Measurements from ENCODE around the gene DCLK1. TPM values are rescaled to one million over a fixed set of nuclear protein-coding genes. Genes with fewer than 3 reads are reported as not detected.

Gene DCLK1
- total and polyA plus RNA-seq, 9 donors, result 3.3 to 37.0 (median 20.7) TPM

DNA sequence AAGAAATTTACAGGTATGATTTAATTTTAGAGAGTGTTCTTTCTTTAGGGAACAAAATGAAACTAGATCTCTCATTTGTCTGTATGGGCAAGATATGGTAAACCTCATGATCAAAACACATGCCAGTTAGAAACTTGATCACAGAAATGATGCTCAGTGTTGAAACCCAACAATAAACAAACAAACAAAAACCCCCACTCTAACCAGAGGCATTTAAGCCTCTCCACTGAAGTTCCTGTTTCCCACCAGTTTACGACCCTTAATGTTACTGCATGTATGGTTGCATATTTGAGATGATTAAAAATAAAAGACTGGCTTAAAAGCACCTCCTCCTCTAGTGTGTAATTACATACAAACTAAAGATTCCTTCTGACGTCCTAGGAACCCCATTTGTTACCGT is 361.4 kb downstream of the DCLK1 start:
- 49 to 61% (median 59%) methylated on average over 3 of the region's 3 CpGs for WGBS, 3 donors
- no peaks in the 10 kb centered on the region for H3K9me3 ChIP-seq
- no peak for DNase-seq
- H3K4me1 ChIP-seq (ENCODE audit: insufficient read depth), result no peaks in the 10 kb centered on the region
- H3K27me3 ChIP-seq, result no peaks in the 10 kb centered on the region
- no peak overlapping the region for H3K27ac ChIP-seq
- TF ChIP-seq POLR2A (IDR thresholded peaks at IDR 0.05) (no peak), EP300 (IDR thresholded peaks at IDR 0.05) (no peak)
- TF ChIP-seq, protein P1, sequence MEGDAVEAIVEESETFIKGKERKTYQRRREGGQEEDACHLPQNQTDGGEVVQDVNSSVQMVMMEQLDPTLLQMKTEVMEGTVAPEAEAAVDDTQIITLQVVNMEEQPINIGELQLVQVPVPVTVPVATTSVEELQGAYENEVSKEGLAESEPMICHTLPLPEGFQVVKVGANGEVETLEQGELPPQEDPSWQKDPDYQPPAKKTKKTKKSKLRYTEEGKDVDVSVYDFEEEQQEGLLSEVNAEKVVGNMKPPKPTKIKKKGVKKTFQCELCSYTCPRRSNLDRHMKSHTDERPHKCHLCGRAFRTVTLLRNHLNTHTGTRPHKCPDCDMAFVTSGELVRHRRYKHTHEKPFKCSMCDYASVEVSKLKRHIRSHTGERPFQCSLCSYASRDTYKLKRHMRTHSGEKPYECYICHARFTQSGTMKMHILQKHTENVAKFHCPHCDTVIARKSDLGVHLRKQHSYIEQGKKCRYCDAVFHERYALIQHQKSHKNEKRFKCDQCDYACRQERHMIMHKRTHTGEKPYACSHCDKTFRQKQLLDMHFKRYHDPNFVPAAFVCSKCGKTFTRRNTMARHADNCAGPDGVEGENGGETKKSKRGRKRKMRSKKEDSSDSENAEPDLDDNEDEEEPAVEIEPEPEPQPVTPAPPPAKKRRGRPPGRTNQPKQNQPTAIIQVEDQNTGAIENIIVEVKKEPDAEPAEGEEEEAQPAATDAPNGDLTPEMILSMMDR (IDR thresholded peaks at IDR 0.05), result no peak
- no peaks in the 10 kb centered on the region for H3K36me3 ChIP-seq
- intact Hi-C loops (cut with DNase I), result no loop called here
- H3K4me3 ChIP-seq, result no peak overlapping the region

DNA sequence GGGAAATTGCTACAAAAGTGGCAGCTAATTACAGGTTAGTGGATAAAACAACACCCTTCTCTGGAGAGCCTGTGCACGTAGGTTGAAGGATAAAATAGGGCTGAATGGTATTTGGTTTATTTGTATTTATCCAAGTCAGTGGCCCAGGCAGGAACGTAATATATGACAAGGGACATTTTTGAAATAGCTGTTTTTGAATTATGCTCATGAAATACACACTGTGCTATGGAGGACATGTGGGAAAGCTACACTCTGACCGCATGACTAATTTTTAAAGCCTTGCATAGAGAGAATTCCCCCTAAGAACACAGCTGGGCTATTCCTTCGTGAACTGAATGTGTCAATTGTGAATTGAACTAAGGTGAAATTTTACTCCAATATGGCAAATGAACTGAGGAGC is 362.6 kb downstream of the DCLK1 start:
- WGBS, 3 donors, result 79 to 85% (median 83%) methylated on average over 4 of the region's 4 CpGs
- Histone ChIP-seq H3K36me3 (no peaks in the 10 kb centered on the region), H3K4me1 (ENCODE audit: insufficient read depth) (no peaks in the 10 kb centered on the region), H3K4me3 (no peak overlapping the region), H3K27ac (no peak overlapping the region), H3K9me3 (no peaks in the 10 kb centered on the region), H3K27me3 (no peaks in the 10 kb centered on the region)
- DNase-seq, result no peak
- intact Hi-C loops (cut with DNase I), result no loop called here
- TF ChIP-seq, protein P1 (IDR thresholded peaks at IDR 0.05), result no peak
- no peak for TF ChIP-seq EP300 (IDR thresholded peaks at IDR 0.05)
- no peak for TF ChIP-seq POLR2A (IDR thresholded peaks at IDR 0.05)

DNA sequence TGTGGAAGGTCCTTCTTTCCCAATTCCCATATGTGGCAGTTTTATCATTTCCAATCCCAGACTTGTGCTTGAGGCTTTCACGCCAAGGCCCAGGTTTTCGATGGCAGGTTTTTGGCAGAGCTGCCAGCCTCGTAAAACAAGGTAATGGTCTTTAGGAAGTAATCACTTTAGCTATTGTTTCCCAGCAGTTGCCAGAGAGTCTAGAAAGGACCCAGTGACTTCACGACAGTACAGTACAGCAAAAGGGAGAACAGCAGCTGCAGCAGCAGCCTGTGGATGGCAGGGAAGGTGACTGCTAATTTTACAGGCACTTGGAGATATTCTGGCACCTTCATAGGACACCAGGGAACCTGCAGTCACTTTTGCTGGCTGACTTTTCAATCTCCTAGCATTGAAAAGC is 363.1 kb downstream of the DCLK1 start:
- Histone ChIP-seq H3K27ac (no peak overlapping the region), H3K36me3 (no peaks in the 10 kb centered on the region), H3K27me3 (no peaks in the 10 kb centered on the region), H3K4me1 (ENCODE audit: insufficient read depth) (no peaks in the 10 kb centered on the region), H3K9me3 (no peaks in the 10 kb centered on the region), H3K4me3 (no peak overlapping the region)
- WGBS, 3 donors, result 83 to 90% (median 84%) methylated on average over 4 of the region's 4 CpGs
- intact Hi-C loops (cut with DNase I), result no loop called here
- no peak for TF ChIP-seq POLR2A (IDR thresholded peaks at IDR 0.05)
- TF ChIP-seq EP300 (IDR thresholded peaks at IDR 0.05), result no peak
- TF ChIP-seq, protein P1 (IDR thresholded peaks at IDR 0.05), result no peak
- no peak for DNase-seq

DNA sequence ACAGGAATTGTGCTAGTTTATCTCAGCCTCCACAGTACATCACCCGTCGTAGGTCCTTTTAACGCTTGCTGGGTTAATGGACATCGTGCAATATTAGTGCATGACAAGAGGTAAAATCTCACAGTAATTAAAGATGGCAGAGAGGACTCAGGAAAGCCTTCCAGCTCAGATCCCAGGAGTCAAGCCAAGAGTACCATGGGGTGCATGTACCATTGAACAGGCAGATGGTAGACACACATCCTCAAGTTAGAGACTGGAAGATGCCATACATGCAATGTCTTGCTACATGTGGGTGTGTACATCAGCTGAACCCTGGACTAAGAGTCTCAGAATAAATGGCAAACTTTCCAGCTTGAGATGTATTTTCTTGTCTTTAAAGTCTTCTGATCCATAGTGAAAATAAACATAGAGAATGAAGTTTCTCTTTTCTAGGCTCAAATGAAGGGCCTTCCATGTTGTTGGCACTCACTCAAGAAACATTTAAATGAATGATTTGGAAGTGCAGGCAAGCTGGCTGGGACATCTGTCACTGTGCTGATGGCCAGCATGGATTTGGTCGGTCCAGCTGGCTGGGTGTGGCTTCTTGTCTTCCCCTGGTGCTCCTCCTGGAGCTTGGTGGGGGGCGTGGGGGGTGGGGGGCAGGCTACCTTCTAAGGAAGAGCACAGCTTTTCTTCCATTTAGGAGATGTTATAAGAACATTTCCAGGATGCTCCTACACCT is 363.8 kb downstream of the DCLK1 start:
- Histone ChIP-seq H3K27ac (no peak overlapping the region), H3K27me3 (no peaks in the 10 kb centered on the region), H3K9me3 (no peaks in the 10 kb centered on the region), H3K4me1 (ENCODE audit: insufficient read depth) (no peaks in the 10 kb centered on the region), H3K36me3 (no peaks in the 10 kb centered on the region), H3K4me3 (no peak overlapping the region)
- intact Hi-C loops (cut with DNase I), result no loop called here
- WGBS, 3 donors, result 71 to 85% (median 82%) methylated on average over 6 of the region's 6 CpGs
- TF ChIP-seq POLR2A (IDR thresholded peaks at IDR 0.05) (no peak), EP300 (IDR thresholded peaks at IDR 0.05) (no peak)
- TF ChIP-seq, protein P1 (IDR thresholded peaks at IDR 0.05), result no peak
- no peak for DNase-seq
